Medulla oblongata (tissue), 1 donor: ENCODE results near the gene VIPR2.

Experiments used
- DNase-seq: peaks from one replicate; pipeline ENCODE4 v3.0.0-alpha.2; 2015; ENCODE audit errors: extremely low spot score

The VIPR2 gene

GRCh38 chr7:159047536-159047935, 97.1 kb downstream of the VIPR2 start:
- DNase-seq: no peak

GRCh38 chr7:159046300-159046699, 98.4 kb downstream of the VIPR2 start:
- DNase-seq: no peak

GRCh38 chr7:159045839-159046238, 98.8 kb downstream of the VIPR2 start:
- no peak for DNase-seq

GRCh38 chr7:159042581-159043101, 102.0 kb downstream of the VIPR2 start:
- DNase-seq: no peak

GRCh38 chr7:159042103-159042502, 102.6 kb downstream of the VIPR2 start:
- no peak for DNase-seq

- DNase-seq: no peak
Observed at GRCh38 chr7:159040912-159041711, 103.6 kb downstream of the VIPR2 start.

GRCh38 chr7:159040146-159040545, 104.5 kb downstream of the VIPR2 start:
- DNase-seq: no peak

GRCh38 chr7:159039716-159040115, 105.0 kb downstream of the VIPR2 start:
- DNase-seq: no peak

GRCh38 chr7:159038066-159038465, 106.6 kb downstream of the VIPR2 start:
- no peak for DNase-seq

GRCh38 chr7:159036916-159037605, 107.6 kb downstream of the VIPR2 start:
- DNase-seq: no peak

GRCh38 chr7:159035571-159036073, 109.0 kb downstream of the VIPR2 start:
- DNase-seq: no peak

- no peak for DNase-seq
Observed at GRCh38 chr7:159034988-159035387, 109.7 kb downstream of the VIPR2 start.

- DNase-seq: no peak
Observed at GRCh38 chr7:159034394-159034793, 110.3 kb downstream of the VIPR2 start.

- no peak for DNase-seq
Observed at GRCh38 chr7:159033956-159034355, 110.7 kb downstream of the VIPR2 start.

GRCh38 chr7:159033473-159033825, 111.2 kb downstream of the VIPR2 start:
- peak; percentile 53 for DNase-seq

- no peak for DNase-seq
Observed at GRCh38 chr7:159032753-159033472, 111.8 kb downstream of the VIPR2 start.

- no peak for DNase-seq
Observed at GRCh38 chr7:159032322-159032721, 112.3 kb downstream of the VIPR2 start.

- no peak for DNase-seq
Observed at GRCh38 chr7:159031750-159032149, 112.9 kb downstream of the VIPR2 start.

GRCh38 chr7:159031135-159031701, 113.4 kb downstream of the VIPR2 start:
- DNase-seq: no peak

GRCh38 chr7:159030490-159031134, 114.1 kb downstream of the VIPR2 start:
- DNase-seq: no peak
